ENCODE measurements around the gene SPHK2.

GRCh38 chr19:48616041-48616436 is 3.3 kb upstream of the SPHK2 start:
- TF ChIP-seq JUND (IDR thresholded peaks at IDR 0.05) (no peak), CTCF (IDR thresholded peaks at IDR 0.05 in 2 of 3, conservative IDR thresholded peaks at IDR 0.05 in 1 of 3; ENCODE audit: borderline replicate concordance in 1 of 3, insufficient read depth in 1 of 3, low read depth in 2 of 3, low read length in 2 of 3) (no peak), POLR2A (IDR thresholded peaks at IDR 0.05; ENCODE audit: borderline replicate concordance, extremely low read depth, insufficient read depth, insufficient read length) (no peak), YY1 (IDR thresholded peaks at IDR 0.05; ENCODE audit: extremely low read depth, insufficient replicate concordance, low read depth, low read length) (no peak), RAD21 (IDR thresholded peaks at IDR 0.05; ENCODE audit: low read depth) (no peak), CEBPB (IDR thresholded peaks at IDR 0.05; ENCODE audit: low read depth) (no peak), FOSL1 (IDR thresholded peaks at IDR 0.05; ENCODE audit: low read depth) (no peak), TCF7L2 (IDR thresholded peaks at IDR 0.05; ENCODE audit: borderline replicate concordance, extremely low read depth, insufficient read depth, insufficient read length) (no peak)
